K562 (cell line): ENCODE results near the gene PRIM1. TPM values are rescaled to one million over a fixed set of nuclear protein-coding genes. Genes with fewer than 3 reads are reported as not detected.
A peak's percentile ranks its signal among the peaks of the same experiment; 100 is the strongest.

Experiments used
- CCNT2 ChIP-seq: IDR thresholded peaks from 2 replicates; pipeline ENCODE4 v1.6.1; 2011; ENCODE audit warnings: borderline replicate concordance, low read depth, mild to moderate bottlenecking, moderate library complexity, mixed read lengths, low read length; ENCODE audit not compliant: insufficient read length; ENCODE audit errors: extremely low read depth
- DNMT1 ChIP-seq: fragments of 450-650 bp; IDR thresholded peaks from 2 replicates; pipeline ENCODE4 v1.6.1; 2016; ENCODE audit warnings: antibody characterized with exemption, mild to moderate bottlenecking
- FOXP1 ChIP-seq: sonication (generic); formaldehyde crosslinking; IDR thresholded peaks from 2 replicates; pipeline ENCODE4 v1.8.0; 2022; ENCODE audit warnings: mild to moderate bottlenecking, missing genetic modification reagents
- HDAC2 ChIP-seq: fragments of 450-650 bp; IDR thresholded peaks from 2 replicates; pipeline ENCODE4 v1.6.1; 2016; ENCODE audit warnings: mild to moderate bottlenecking
- HLTF ChIP-seq: fragments of 450-650 bp; IDR thresholded peaks from 2 replicates; pipeline ENCODE4 v1.6.1; 2016
- MTA2 ChIP-seq: fragments of 450-650 bp; IDR thresholded peaks from 2 replicates; pipeline ENCODE4 v1.6.1; 2016; ENCODE audit warnings: low read depth
- MYNN ChIP-seq, 2 experiments: sonication (generic); formaldehyde crosslinking in 1 of 2; IDR thresholded peaks; 2 replicates each; pipeline versions ENCODE4 v1.5.0 to v1.6.1; 2016 to 2020; ENCODE audit warnings: antibody characterized with exemption in 1 of 2, missing genetic modification reagents in 1 of 2
- NFYB ChIP-seq: IDR thresholded peaks from 2 replicates; pipeline ENCODE4 v1.6.1; 2011; ENCODE audit warnings: mild to moderate bottlenecking, moderate library complexity; ENCODE audit not compliant: insufficient read length; ENCODE audit errors: extremely low read depth
- PRDM10 ChIP-seq: fragments of 450-650 bp; IDR thresholded peaks from 2 replicates; pipeline ENCODE4 v1.6.1; 2018; ENCODE audit not compliant: partially characterized antibody
- RBM22 ChIP-seq: fragments of 200-400 bp; formaldehyde crosslinking; IDR thresholded peaks from 2 replicates; pipeline ENCODE4 v1.6.1; 2018; ENCODE audit warnings: low read length, low read depth; ENCODE audit not compliant: poor library complexity, severe bottlenecking
- STAT5B ChIP-seq: fragments of 250-450 bp; sonication (Bioruptor Pico); IDR thresholded peaks from 2 replicates; pipeline ENCODE4 v1.8.0; 2021; ENCODE audit warnings: mild to moderate bottlenecking, inconsistent platforms
- SUPT5H ChIP-seq: fragments of 450-650 bp; IDR thresholded peaks from 2 replicates; pipeline ENCODE4 v1.6.1; 2016
- TCF7 ChIP-seq: sonication (generic); IDR thresholded peaks from 2 replicates; pipeline ENCODE4 v1.6.1; 2016; ENCODE audit warnings: antibody characterized with exemption, borderline replicate concordance
- ZBTB43 ChIP-seq: sonication (generic); formaldehyde crosslinking; IDR thresholded peaks from 2 replicates; pipeline ENCODE4 v1.8.0; 2023; ENCODE audit warnings: mild to moderate bottlenecking, missing genetic modification reagents
- ZNF12 ChIP-seq: sonication (generic); formaldehyde crosslinking; IDR thresholded peaks from 2 replicates; pipeline ENCODE4 v1.4.0; 2020; ENCODE audit warnings: mild to moderate bottlenecking, missing genetic modification reagents
- ZNF175 ChIP-seq: fragments of 200-800 bp; sonication (Bioruptor generic); IDR thresholded peaks from 2 replicates; pipeline ENCODE4 v1.6.1; 2016; ENCODE audit warnings: low read depth, mild to moderate bottlenecking, missing genetic modification characterization, missing compliant biosample characterization
- ZNF239 ChIP-seq: fragments of 250-450 bp; sonication (Bioruptor Pico); IDR thresholded peaks from 2 replicates; pipeline ENCODE4 v1.4.0; 2020; ENCODE audit warnings: mild to moderate bottlenecking
- ZNF57 ChIP-seq: fragments of 450-650 bp; formaldehyde crosslinking; IDR thresholded peaks from 2 replicates; pipeline ENCODE4 v1.4.0; 2020; ENCODE audit warnings: mild to moderate bottlenecking, moderate library complexity
- ZNF592 ChIP-seq: fragments of 450-650 bp; IDR thresholded peaks from 2 replicates; pipeline ENCODE4 v1.6.1; 2017; ENCODE audit warnings: antibody characterized with exemption, mild to moderate bottlenecking
- polyA plus RNA-seq, 8 experiments: library from polyadenylated mRNA; depleted of rRNA in 4 of 8; stranded (reverse) in 5 of 8; unstranded in 3 of 8; fragments of >200 nt; fragmentation: Nextera tagmentation in 2 of 8; fragmentation: Illumina TruSeq in 1 of 8; extraction: Ambion mirVana in 2 of 8; extraction: Trizol in 1 of 8; gene quantifications; 2 replicates each; pipeline versions ENCODE4 v1.2.1 to v1.2.3, GENCODE V29; 2011 to 2014; ENCODE audit warnings: inconsistent platforms in 1 of 8, missing spikeins in 1 of 8
- total RNA-seq, 7 experiments: library from RNA; depleted of rRNA in 6 of 7; stranded (reverse); fragments of >200 nt in 6 of 7; fragmentation: Illumina TruSeq in 2 of 7; extraction: Trizol in 2 of 7; gene quantifications; 2 replicates each; pipeline versions ENCODE4 v1.2.1 to v1.2.3, GENCODE V29; 2011 to 2021; ENCODE audit warnings: low replicate concordance in 1 of 7

The PRIM1 gene
- total and polyA plus RNA-seq, 9 of the 15 experiments (the other 6 are each of a cell fraction or from before 2014, with no cell fraction given): 67.2 to 179 (median 140) TPM

- TF ChIP-seq ZNF239 (CRISPR knock-in tag) (peak; percentile 9; the same call in 1 of the 2 replicates), RBM22 (peak; percentile 65), PRDM10 (no peak), HDAC2 (0 out of 2 replicates have a peak, but pooled peaks have one; percentile 16), HLTF (peak; percentile 77; the same call in 1 of the 2 replicates), NFYB (no peak), MYNN (IDR thresholded peaks at IDR 0.05) (no peak), MYNN (CRISPR knock-in tag; IDR thresholded peaks at IDR 0.05) (0 out of 2 replicates have a peak, but pooled peaks have one; percentile 43), ZBTB43 (no peak), ZNF12 (CRISPR knock-in tag) (peak; percentile 46; the same call in 1 of the 2 replicates), ZNF57 (0 out of 2 replicates have a peak, but pooled peaks have one; percentile 40), CCNT2 (peak; percentile 50), DNMT1 (no peak), FOXP1 (CRISPR knock-in tag) (peak; percentile 54), TCF7 (no peak), ZNF592 (no peak), MTA2 (no peak), SUPT5H (no peak; the same call in none of the 2 replicates), ZNF175 (no peak), STAT5B (CRISPR knock-in tag) (no peak)
Measured at GRCh38 chr12:56687223-56688128, 64.6 kb downstream of the PRIM1 start (continued).
